Lower leg skin (tissue), 3 donors: ENCODE results near the gene ELOA.

Experiments
- CTCF ChIP-seq, 3 donors: fragments of 450-650 bp; IDR thresholded peaks; one replicate each; pipeline ENCODE4 v1.5.1; 2016; ENCODE audit warnings: antibody characterized with exemption in 3 of 3, mild to moderate bottlenecking in 3 of 3, moderate library complexity in 2 of 3
- POLR2A ChIP-seq, 2 donors: fragments of 450-650 bp; IDR thresholded peaks; one replicate each; pipeline ENCODE4 v1.6.1; 2016 to 2017; ENCODE audit warnings: antibody characterized with exemption in 2 of 2, mild to moderate bottlenecking in 1 of 2, moderate library complexity in 1 of 2

- TF ChIP-seq CTCF (IDR thresholded peaks at IDR 0.05) (no peak), POLR2A (IDR thresholded peaks at IDR 0.05) (no peak)
Measured at GRCh38 chr1:23736437-23737134, 6.7 kb upstream of the ELOA start.
